Right lobe of liver (tissue), 6 donors: ENCODE results near the gene CTDSP2. TPM values are rescaled to one million over a fixed set of nuclear protein-coding genes. Genes with fewer than 3 reads are reported as not detected.
"Not testable (repeated sequence)": the region's sequence is repeated elsewhere in the genome, so short reads cannot be mapped to it uniquely, and the experiment has no call there.

ENCODE experiments used
- ATAC-seq, 4 donors: fragments of 200-7000 bp; cut with Tn5 transposase; one replicate each; pipeline ENCODE4 v1.9.1; 2020; ENCODE audit warnings: mild to moderate bottlenecking in 4 of 4, moderate library complexity in 4 of 4
- DNase-seq, 3 donors: peaks; one replicate each; pipeline ENCODE4 v3.0.0-alpha.2; 2020
- H3K27ac ChIP-seq, 3 donors: fragments of 200-600 bp; one replicate each; pipeline ENCODE4 v1.8.0; 2022
- H3K27me3 ChIP-seq, 2 donors: fragments of 200-600 bp; one replicate each; pipeline ENCODE4 v1.8.0; 2022
- H3K36me3 ChIP-seq, 4 donors: fragments of 200-600 bp; sonication (generic) in 1 of 4; one replicate each; pipeline versions ENCODE4 v1.5.1 to v1.8.0; 2017 to 2022; ENCODE audit warnings: control low read depth in 1 of 4
- H3K4me1 ChIP-seq, 4 donors: fragments of 200-600 bp; sonication (generic) in 1 of 4; one replicate each; pipeline versions ENCODE4 v1.5.1 to v1.8.0; 2017 to 2022; ENCODE audit warnings: control low read depth in 1 of 4
- H3K4me3 ChIP-seq, 3 donors: fragments of 200-600 bp; one replicate each; pipeline ENCODE4 v1.8.0; 2022
- H3K9me3 ChIP-seq, 4 donors: fragments of 200-600 bp; sonication (generic) in 1 of 4; one replicate each; pipeline versions ENCODE4 v1.5.1 to v1.8.0; 2017 to 2022; ENCODE audit warnings: control low read depth in 1 of 4
- CTCF ChIP-seq, 4 donors: fragments of 200-600 bp in 3 of 4; fragments of 450-650 bp in 1 of 4; IDR thresholded peaks; one replicate each; pipeline versions ENCODE4 v1.5.1 to v1.8.0; 2016 to 2022; ENCODE audit warnings: antibody characterized with exemption in 4 of 4, mild to moderate bottlenecking in 2 of 4
- POLR2A ChIP-seq: fragments of 450-650 bp; IDR thresholded peaks from one replicate; pipeline ENCODE4 v1.6.1; 2017; ENCODE audit warnings: antibody characterized with exemption, mild to moderate bottlenecking
- WGBS: methylation state at CpG from one replicate; pipeline ENCODE4 v1.1.6; 2018; ENCODE audit warnings: low coverage, low lambda C conversion rate; ENCODE audit not compliant: insufficient coverage; ENCODE audit errors: missing lambda C conversion rate; 5-methylcytosine and 5-hydroxymethylcytosine counted together
- intact Hi-C, 2 donors: fragments of 100-400 bp; cut with DNase I; formaldehyde crosslinking; loops; one replicate each; pipeline versions ENCODE4 v1.11.2 to v1.14.1; 2022
- total RNA-seq, 6 experiments: library from RNA; depleted of rRNA in 2 of 6; stranded (reverse); fragments of >200 nt in 2 of 6; fragmentation: NEBNext Ultra II Directional in 3 of 6; extraction: Animal tissue kit (Norgen Biotek cat#: 25700) in 3 of 6; gene quantifications; one replicate each; pipeline versions ENCODE4 v1.1.0 to v1.2.4, GENCODE V29; 2016 to 2023
- donor health status: DM: no; HTN: yes; CAD: no.
- donor health status: DM: no; HTN: no; CAD: no.
- donor health status: DM: no; HTN: no; CAD: no.
- donor health status: DM: no; HTN: yes; CAD: no.
- donor health status: DM: no; HTN: yes; CAD: no.

Gene CTDSP2
- total RNA-seq, 6 experiments from 2014 or later: 39.3 to 84.2 (median 64.7) TPM

GRCh38 chr12:57777367-57777766 is 69.2 kb downstream of the CTDSP2 start:
- no peaks in the 10 kb centered on the region for H3K36me3 ChIP-seq
- DNase-seq (no peak), ATAC-seq (no peak)
- intact Hi-C loops: no loop called here
- H3K27me3 ChIP-seq: no peaks in the 10 kb centered on the region
- 84% methylated on average over 7 of the region's 7 CpGs for WGBS
- TF ChIP-seq POLR2A (no peak), CTCF (IDR thresholded peaks at IDR 0.05) (no peak)
- no peaks in the 10 kb centered on the region for H3K9me3 ChIP-seq
- H3K4me3 ChIP-seq: no peak overlapping the region
- peaks cover 2 to 10% (median 3%) of the 10 kb centered on the region in 4 donors for H3K4me1 ChIP-seq
- no peak overlapping the region for H3K27ac ChIP-seq

- 81% methylated on average over 2 of the region's 2 CpGs for WGBS
Observed at GRCh38 chr12:57776247-57776587, 70.3 kb downstream of the CTDSP2 start.

GRCh38 chr12:57775563-57776246 is 70.8 kb downstream of the CTDSP2 start:
- no peak for ATAC-seq

More at GRCh38 chr12:57776247-57776587, 70.3 kb downstream of the CTDSP2 start:
- ATAC-seq: no peak
- no peaks in the 10 kb centered on the region for H3K9me3 ChIP-seq
- intact Hi-C loops: no loop called here
- no peak for DNase-seq
- no peak for TF ChIP-seq POLR2A
- no peak for TF ChIP-seq CTCF (IDR thresholded peaks at IDR 0.05)
- peaks cover 2 to 7% (median 4%) of the 10 kb centered on the region in 4 donors for H3K4me1 ChIP-seq
- no peak overlapping the region for H3K4me3 ChIP-seq
- no peaks in the 10 kb centered on the region for H3K27me3 ChIP-seq
- no peaks in the 10 kb centered on the region for H3K36me3 ChIP-seq
- H3K27ac ChIP-seq: no peak overlapping the region

GRCh38 chr12:57775044-57775443 is 71.5 kb downstream of the CTDSP2 start:
- peaks cover 2 to 11% (median 7%) of the 10 kb centered on the region in 4 donors for H3K4me1 ChIP-seq
- intact Hi-C loops: no loop called here
- WGBS: 80% methylated on average over 1 of the region's 3 CpGs
- no peak for TF ChIP-seq POLR2A
- TF ChIP-seq CTCF (IDR thresholded peaks at IDR 0.05): no peak
- no peaks in the 10 kb centered on the region for H3K9me3 ChIP-seq
- DNase-seq (no peak), ATAC-seq (no peak)
- H3K36me3 ChIP-seq: no peaks in the 10 kb centered on the region
- H3K4me3 ChIP-seq: no peak overlapping the region
- H3K27ac ChIP-seq: no peak overlapping the region
- H3K27me3 ChIP-seq: no peaks in the 10 kb centered on the region

More at GRCh38 chr12:57775563-57776246, 70.8 kb downstream of the CTDSP2 start:
- no peaks in the 10 kb centered on the region for H3K36me3 ChIP-seq
- DNase-seq: no peak
- intact Hi-C loops: no loop called here
- no peaks in the 10 kb centered on the region for H3K27me3 ChIP-seq
- H3K9me3 ChIP-seq: no peaks in the 10 kb centered on the region
- no peak overlapping the region for H3K27ac ChIP-seq
- H3K4me1 ChIP-seq: peaks cover 2 to 10% (median 7%) of the 10 kb centered on the region in 4 donors
- no peak overlapping the region for H3K4me3 ChIP-seq
- TF ChIP-seq POLR2A: no peak
- no peak for TF ChIP-seq CTCF (IDR thresholded peaks at IDR 0.05)
- WGBS: 86% methylated on average over 4 of the region's 4 CpGs

GRCh38 chr12:57774634-57775033 is 71.9 kb downstream of the CTDSP2 start:
- H3K9me3 ChIP-seq, intact Hi-C loops, H3K36me3 ChIP-seq, DNase-seq, H3K27me3 ChIP-seq, ATAC-seq, H3K4me3 ChIP-seq, H3K27ac ChIP-seq: not testable (repeated sequence)
- WGBS: 93% methylated on average over 10 of the region's 11 CpGs
- H3K4me1 ChIP-seq: peaks cover 2 to 11% (median 7%) of the 10 kb centered on the region in 4 donors
